ENCODE results near the gene CNGA4. TPM values are rescaled to one million over a fixed set of nuclear protein-coding genes. Genes with fewer than 3 reads are reported as not detected.

CNGA4 gene
- total RNA-seq, result not detected
- long read RNA-seq, result 0 reads

GRCh38 chr11:6238902-6239301 lies at the start of gene CNGA4:
Gene CNGA4, plus strand, starts transcription at chr11:6239089. Its CDS starts 118 bp downstream, at chr11:6239207.
- intact Hi-C loops (cut with micrococcal nuclease), result no loop called here
- Histone ChIP-seq H3K36me3 (no peaks in the 10 kb centered on the region), H3K27me3 (ENCODE audit: low read depth) (no peaks in the 10 kb centered on the region), H3K4me3 (no peak within 1 kb of the TSS), H3K9me3 (replicated peaks) (no peaks in the 10 kb centered on the region), H3K27ac (replicated peaks) (no peak within 1 kb of the TSS), H3K4me1 (peaks cover 11% of the 10 kb centered on the region)
- DNase-seq, result no peak
- TF ChIP-seq, protein P1, sequence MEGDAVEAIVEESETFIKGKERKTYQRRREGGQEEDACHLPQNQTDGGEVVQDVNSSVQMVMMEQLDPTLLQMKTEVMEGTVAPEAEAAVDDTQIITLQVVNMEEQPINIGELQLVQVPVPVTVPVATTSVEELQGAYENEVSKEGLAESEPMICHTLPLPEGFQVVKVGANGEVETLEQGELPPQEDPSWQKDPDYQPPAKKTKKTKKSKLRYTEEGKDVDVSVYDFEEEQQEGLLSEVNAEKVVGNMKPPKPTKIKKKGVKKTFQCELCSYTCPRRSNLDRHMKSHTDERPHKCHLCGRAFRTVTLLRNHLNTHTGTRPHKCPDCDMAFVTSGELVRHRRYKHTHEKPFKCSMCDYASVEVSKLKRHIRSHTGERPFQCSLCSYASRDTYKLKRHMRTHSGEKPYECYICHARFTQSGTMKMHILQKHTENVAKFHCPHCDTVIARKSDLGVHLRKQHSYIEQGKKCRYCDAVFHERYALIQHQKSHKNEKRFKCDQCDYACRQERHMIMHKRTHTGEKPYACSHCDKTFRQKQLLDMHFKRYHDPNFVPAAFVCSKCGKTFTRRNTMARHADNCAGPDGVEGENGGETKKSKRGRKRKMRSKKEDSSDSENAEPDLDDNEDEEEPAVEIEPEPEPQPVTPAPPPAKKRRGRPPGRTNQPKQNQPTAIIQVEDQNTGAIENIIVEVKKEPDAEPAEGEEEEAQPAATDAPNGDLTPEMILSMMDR (IDR thresholded peaks at IDR 0.05; ENCODE audit: borderline replicate concordance), result no peak

- Histone ChIP-seq H3K36me3 (no peaks in the 10 kb centered on the region), H3K27me3 (ENCODE audit: low read depth) (no peaks in the 10 kb centered on the region), H3K4me3 (no peak overlapping the region), H3K4me1 (no peaks in the 10 kb centered on the region), H3K27ac (replicated peaks) (no peak overlapping the region), H3K9me3 (replicated peaks) (peaks cover 6% of the 10 kb centered on the region)
- intact Hi-C loops (cut with micrococcal nuclease), result no loop called here
- no peak for DNase-seq
- TF ChIP-seq, protein P1 (IDR thresholded peaks at IDR 0.05; ENCODE audit: borderline replicate concordance), result no peak
Measured at GRCh38 chr11:6191742-6192141, 47.1 kb upstream of the CNGA4 start.

GRCh38 chr11:6194065-6194581 lies 44.8 kb upstream of the CNGA4 start:
- no peaks in the 10 kb centered on the region for H3K4me1 ChIP-seq
- no peak overlapping the region for H3K4me3 ChIP-seq
- H3K27ac ChIP-seq (replicated peaks), result no peak overlapping the region
- TF ChIP-seq, protein P1 (IDR thresholded peaks at IDR 0.05; ENCODE audit: borderline replicate concordance), result no peak
- intact Hi-C loops (cut with micrococcal nuclease), result no loop called here
- H3K9me3 ChIP-seq (replicated peaks), result peaks cover 6% of the 10 kb centered on the region
- no peaks in the 10 kb centered on the region for H3K36me3 ChIP-seq
- no peak for DNase-seq
- H3K27me3 ChIP-seq (ENCODE audit: low read depth), result no peaks in the 10 kb centered on the region

DNA sequence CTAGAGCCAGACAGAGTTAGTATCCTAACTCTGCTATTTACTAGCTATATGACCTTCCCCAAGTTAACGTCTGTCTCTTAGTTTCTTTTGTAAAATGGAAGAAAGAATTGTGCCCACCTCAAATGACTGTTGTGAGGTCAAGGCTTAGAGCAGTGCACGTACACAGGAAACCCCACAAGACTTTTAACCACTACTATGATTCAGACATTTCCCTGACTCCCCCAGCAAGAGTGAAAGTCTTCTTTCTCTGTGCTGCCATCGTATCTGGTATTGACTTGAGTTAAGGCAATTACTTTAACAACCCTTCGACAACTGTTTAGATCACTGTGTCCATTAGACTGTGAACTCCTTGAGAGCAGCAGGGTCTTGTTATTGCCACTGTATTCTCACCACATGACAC lies 42.5 kb upstream of the CNGA4 start:
- intact Hi-C loops (cut with micrococcal nuclease), result no loop called here
- no peak for DNase-seq
- H3K27me3 ChIP-seq (ENCODE audit: low read depth), result no peaks in the 10 kb centered on the region
- no peaks in the 10 kb centered on the region for H3K36me3 ChIP-seq
- H3K4me3 ChIP-seq, result no peak overlapping the region
- H3K27ac ChIP-seq (replicated peaks), result no peak overlapping the region
- H3K4me1 ChIP-seq, result no peaks in the 10 kb centered on the region
- no peaks in the 10 kb centered on the region for H3K9me3 ChIP-seq (replicated peaks)
- TF ChIP-seq, protein P1 (IDR thresholded peaks at IDR 0.05; ENCODE audit: borderline replicate concordance), result no peak

- TF ChIP-seq, protein P1 (IDR thresholded peaks at IDR 0.05; ENCODE audit: borderline replicate concordance), result no peak
- no peak overlapping the region for H3K27ac ChIP-seq (replicated peaks)
- intact Hi-C loops (cut with micrococcal nuclease), result no loop called here
Measured at GRCh38 chr11:6197466-6198200, 41.3 kb upstream of the CNGA4 start.

More at GRCh38 chr11:6197466-6198200, 41.3 kb upstream of the CNGA4 start:
- peaks cover 4% of the 10 kb centered on the region for H3K36me3 ChIP-seq
- H3K9me3 ChIP-seq (replicated peaks), result no peaks in the 10 kb centered on the region
- DNase-seq, result no peak
- H3K27me3 ChIP-seq (ENCODE audit: low read depth), result no peaks in the 10 kb centered on the region
- no peaks in the 10 kb centered on the region for H3K4me1 ChIP-seq
- no peak overlapping the region for H3K4me3 ChIP-seq
